Muscle of back (tissue), 11 donors: ENCODE results near the gene VENTX. TPM values are rescaled to one million over a fixed set of nuclear protein-coding genes. Genes with fewer than 3 reads are reported as not detected.

Experiments used
- DNase-seq, 3 donors: peaks; one replicate each; pipeline versions ENCODE4 v3.0.0 to v3.0.0-alpha.2; 2013
- polyA plus RNA-seq, 10 donors: library from polyadenylated mRNA; unstranded; fragments of 120-200 nt; gene quantifications; one replicate each; pipeline ENCODE4 v1.2.1, GENCODE V29; 2013; ENCODE audit not compliant: insufficient read length in 10 of 10

Gene VENTX
- polyA plus RNA-seq, 10 donors, result 0.09 to 0.24 (median 0.18) TPM

DNA sequence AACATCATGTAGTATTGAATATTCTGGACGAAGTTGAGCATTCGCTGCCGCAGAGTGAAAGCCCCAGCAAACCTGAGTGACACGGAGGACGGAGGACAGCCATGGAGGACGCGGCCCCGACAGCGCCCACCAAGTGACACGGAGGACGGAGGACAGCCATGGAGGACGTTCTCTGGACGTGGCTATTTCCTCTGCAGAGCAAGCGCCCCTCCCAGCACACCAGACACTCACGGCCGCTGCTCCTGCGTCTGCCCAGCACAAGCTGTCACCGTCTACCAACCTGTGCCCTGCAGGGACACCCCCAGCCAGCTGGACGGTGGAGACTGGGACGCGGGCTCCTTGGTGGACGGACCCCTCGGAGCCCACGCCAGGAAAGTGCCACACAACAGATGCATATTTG is 46.3 kb downstream of the VENTX start:
- no peak for DNase-seq

- no peak for DNase-seq
Measured at GRCh38 chr10:133285217-133285616, 47.6 kb downstream of the VENTX start.

DNA sequence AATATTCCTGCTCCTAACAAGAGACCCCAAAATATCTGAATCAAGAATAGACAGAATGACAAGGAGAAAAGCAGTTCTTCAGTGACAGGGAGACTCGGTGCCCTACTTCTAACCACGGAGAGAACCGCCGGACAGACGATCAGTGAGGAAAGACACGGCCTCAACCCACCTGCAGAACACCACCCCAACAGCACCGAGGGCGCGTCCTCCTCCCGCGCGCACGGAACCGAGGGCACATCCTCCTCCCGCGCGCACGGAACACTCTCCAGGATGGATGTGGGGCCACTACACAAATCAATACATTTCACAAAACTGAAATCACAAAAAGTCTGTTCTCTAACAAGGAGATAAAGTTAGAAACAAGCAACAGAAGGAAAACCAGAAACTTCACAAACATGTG is 48.7 kb downstream of the VENTX start:
- DNase-seq, result no peak

DNA sequence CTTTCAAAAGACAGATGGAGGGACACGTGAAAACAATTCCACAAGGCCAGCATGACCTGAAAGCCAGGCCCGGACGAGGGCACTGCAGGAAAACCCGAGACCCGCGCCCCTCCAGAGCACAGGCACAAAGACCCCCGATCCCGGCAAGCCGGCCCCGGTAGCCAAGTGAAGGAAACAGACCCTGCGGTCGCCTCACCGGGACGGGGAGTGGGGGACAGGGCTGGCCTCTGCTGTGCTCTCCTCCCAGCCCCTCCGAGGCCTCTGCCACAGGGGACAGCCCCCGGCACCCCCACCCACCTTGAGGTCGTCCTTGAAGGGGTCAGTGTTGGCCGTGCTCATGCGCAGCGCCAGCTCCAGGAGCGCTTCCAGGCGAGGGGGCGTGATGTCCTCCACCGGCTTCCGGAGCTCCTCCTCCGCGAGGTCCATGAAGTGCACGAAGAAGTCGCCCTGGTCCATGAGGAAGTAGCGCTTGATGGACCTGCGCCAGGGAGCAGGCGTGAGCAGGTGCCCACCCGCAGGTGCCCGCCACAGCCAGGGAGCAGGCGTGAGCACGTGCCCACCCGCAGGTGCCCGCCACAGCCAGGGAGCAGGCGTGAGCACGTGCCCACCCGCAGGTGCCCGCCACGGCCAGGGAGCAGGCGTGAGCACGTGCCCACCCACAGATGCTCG is 50.3 kb downstream of the VENTX start:
- no peak for DNase-seq

- no peak for DNase-seq
Measured at GRCh38 chr10:133289761-133290160, 52.1 kb downstream of the VENTX start.

Other genes starting within 250 kb of the VENTX start
- gene ADGRA1, start 149.9 kb upstream of the VENTX start, polyA plus RNA-seq, result 1 to 10 TPM; 1.8 to 3.2 (median 2.5) TPM
- 1 to 10 TPM; 1.4 to 7.5 (median 4.1) TPM for gene KNDC1, start 77.6 kb upstream of the VENTX start, polyA plus RNA-seq
- gene UTF1, start 7.6 kb upstream of the VENTX start, polyA plus RNA-seq, result under 1 TPM in 2 of 10 donors, not detected in 8; 0.11 to 0.18 TPM
- gene ADAM8, start 39.0 kb downstream of the VENTX start, polyA plus RNA-seq, result 1 to 10 TPM in 9 of 10 donors, under 1 TPM in 1; 0.70 to 3.3 (median 1.6) TPM
- 10 to 100 TPM; 33.9 to 43.6 (median 40.1) TPM for gene TUBGCP2, start 71.0 kb downstream of the VENTX start, polyA plus RNA-seq
- gene ZNF511, start 71.1 kb downstream of the VENTX start, polyA plus RNA-seq, result 10 to 100 TPM; 29.0 to 40.0 (median 33.4) TPM
- under 1 TPM in 1 of 10 donors, not detected in 9; 0.30 TPM for gene CALY, start 99.0 kb downstream of the VENTX start, polyA plus RNA-seq
- under 1 TPM in 4 of 10 donors, not detected in 6; 0.27 to 0.39 (median 0.30) TPM for gene PRAP1, start 109.5 kb downstream of the VENTX start, polyA plus RNA-seq
- 1 to 10 TPM; 2.6 to 9.3 (median 4.7) TPM for gene FUOM, start 120.2 kb downstream of the VENTX start, polyA plus RNA-seq
- 100 to 1,000 TPM in 9 of 10 donors, 10 to 100 TPM in 1; 96.4 to 132 (median 123) TPM for gene ECHS1, start 135.5 kb downstream of the VENTX start, polyA plus RNA-seq
- gene PAOX, start 141.4 kb downstream of the VENTX start, polyA plus RNA-seq, result 1 to 10 TPM; 2.6 to 5.4 (median 3.0) TPM
- 10 to 100 TPM; 28.2 to 48.8 (median 36.5) TPM for gene MTG1, start 156.3 kb downstream of the VENTX start, polyA plus RNA-seq
- gene SPRN, start 186.8 kb downstream of the VENTX start, polyA plus RNA-seq, result 1 to 10 TPM; 2.7 to 3.7 (median 3.1) TPM
- 1 to 10 TPM in 5 of 10 donors, under 1 TPM in 5; 0.56 to 2.4 (median 0.98) TPM for gene SCART1, start 216.1 kb downstream of the VENTX start, polyA plus RNA-seq